CD14-positive monocyte (primary cell): ENCODE data around the gene ATOH8. TPM values are rescaled to one million over a fixed set of nuclear protein-coding genes. Genes with fewer than 3 reads are reported as not detected.

Experiments
- DNase-seq, 3 donors: peaks; one replicate each; pipeline ENCODE4 v3.0.0-alpha.2; 2011 to 2022
- H2AFZ ChIP-seq: 2 replicates; pipeline ENCODE4 v1.6.0; 2012; ENCODE audit warnings: mild to moderate bottlenecking, low read depth, low read length, inconsistent platforms; ENCODE audit not compliant: insufficient read depth, poor library complexity, severe bottlenecking
- H3K27ac ChIP-seq, 2 donors: 1 replicate in 1 of 2; 2 replicates in 1 of 2; pipeline ENCODE4 v1.5.1; 2012 to 2013; ENCODE audit warnings: low read length in 2 of 2, control low read depth in 1 of 2, inconsistent platforms in 1 of 2, low read depth in 1 of 2, mild to moderate bottlenecking in 1 of 2
- H3K27me3 ChIP-seq, 2 donors: one replicate each; pipeline versions ENCODE4 v1.6.0 to v1.6.1; 2011 to 2013; ENCODE audit warnings: low read length in 2 of 2; ENCODE audit not compliant: control insufficient read depth in 2 of 2, insufficient read depth in 2 of 2
- H3K36me3 ChIP-seq, 2 donors: replicated peaks in 1 of 2; 1 replicate in 1 of 2; 2 replicates in 1 of 2; pipeline versions ENCODE4 v1.5.1 to v1.6.1; 2012 to 2013; ENCODE audit warnings: low read length in 2 of 2, control low read depth in 1 of 2, inconsistent platforms in 1 of 2, mild to moderate bottlenecking in 1 of 2; ENCODE audit not compliant: insufficient read depth in 2 of 2, control insufficient read depth in 1 of 2
- H3K4me1 ChIP-seq, 2 donors: 1 replicate in 1 of 2; 2 replicates in 1 of 2; pipeline versions ENCODE4 v1.5.1 to v1.6.1; 2012 to 2013; ENCODE audit warnings: low read length in 2 of 2, control low read depth in 1 of 2, inconsistent platforms in 1 of 2, mild to moderate bottlenecking in 1 of 2, moderate library complexity in 1 of 2; ENCODE audit not compliant: insufficient read depth in 2 of 2, control insufficient read depth in 1 of 2
- H3K4me2 ChIP-seq: replicated peaks from 2 replicates; pipeline ENCODE3; 2012; ENCODE audit warnings: low read length, moderate library complexity, mild to moderate bottlenecking; ENCODE audit not compliant: poor library complexity, severe bottlenecking; ENCODE audit errors: extremely low read depth
- H3K4me3 ChIP-seq, 3 experiments: fragments of 200-600 bp in 1 of 3; sonication (generic) in 1 of 3; replicated peaks in 1 of 3; 1 replicate in 2 of 3; 2 replicates in 1 of 3; pipeline ENCODE4 v1.5.1; 2011 to 2013; ENCODE audit warnings: low read length in 3 of 3, mild to moderate bottlenecking in 3 of 3, control low read depth in 2 of 3, low read depth in 2 of 3, inconsistent platforms in 1 of 3, moderate library complexity in 1 of 3
- H3K79me2 ChIP-seq: 2 replicates; pipeline ENCODE4 v1.6.0; 2012; ENCODE audit warnings: mild to moderate bottlenecking, control low read depth, inconsistent platforms, low read length, moderate library complexity; ENCODE audit not compliant: insufficient read depth
- H3K9ac ChIP-seq: 2 replicates; pipeline ENCODE4 v1.6.0; 2017; ENCODE audit warnings: low read length, mild to moderate bottlenecking; ENCODE audit not compliant: insufficient read depth, poor library complexity, severe bottlenecking
- H3K9me3 ChIP-seq, 2 donors: replicated peaks in 1 of 2; 1 replicate in 1 of 2; 2 replicates in 1 of 2; pipeline versions ENCODE4 v1.5.1 to v1.6.1; 2012 to 2013; ENCODE audit warnings: low read length in 2 of 2, control low read depth in 1 of 2; ENCODE audit not compliant: control insufficient read depth in 1 of 2, insufficient read depth in 1 of 2
- H4K20me1 ChIP-seq: 2 replicates; pipeline ENCODE4 v1.6.0; 2012; ENCODE audit warnings: mild to moderate bottlenecking, low read length, control low read depth, moderate library complexity; ENCODE audit not compliant: insufficient read depth
- H3K27ac Mint-ChIP-seq, 7 donors: one replicate each; pipeline ENCODE4 v1.8.0; 2020; ENCODE audit warnings: mild to moderate bottlenecking in 7 of 7, mixed read lengths in 7 of 7, moderate library complexity in 6 of 7, inconsistent platforms in 2 of 7
- H3K27me3 Mint-ChIP-seq, 3 donors: one replicate each; pipeline ENCODE4 v1.8.0; 2021 to 2022; ENCODE audit warnings: low read depth in 3 of 3, mild to moderate bottlenecking in 3 of 3, mixed read lengths in 3 of 3, moderate library complexity in 3 of 3, inconsistent platforms in 1 of 3
- H3K36me3 Mint-ChIP-seq, 2 donors: one replicate each; pipeline ENCODE4 v1.8.0; 2020; ENCODE audit warnings: mixed read lengths in 2 of 2, inconsistent platforms in 1 of 2, mild to moderate bottlenecking in 1 of 2
- H3K4me1 Mint-ChIP-seq: one replicate; pipeline ENCODE4 v1.8.0; 2020; ENCODE audit warnings: mild to moderate bottlenecking, mixed read lengths
- H3K4me3 Mint-ChIP-seq, 2 donors: one replicate each; pipeline ENCODE4 v1.8.0; 2020; ENCODE audit warnings: mild to moderate bottlenecking in 2 of 2, mixed read lengths in 2 of 2, moderate library complexity in 1 of 2
- H3K9me3 Mint-ChIP-seq, 7 donors: one replicate each; pipeline ENCODE4 v1.8.0; 2020 to 2022; ENCODE audit warnings: mixed read lengths in 7 of 7, mild to moderate bottlenecking in 6 of 7, moderate library complexity in 6 of 7, inconsistent platforms in 2 of 7
- CTCF ChIP-seq: fragments of 200-600 bp; IDR thresholded peaks from one replicate; pipeline ENCODE4 v1.8.0; 2022; ENCODE audit warnings: antibody characterized with exemption, mild to moderate bottlenecking
- WGBS: methylation state at CpG from one replicate; pipeline ENCODE4 v1.1.5; 2013; ENCODE audit warnings: missing lambda C conversion rate; ENCODE audit not compliant: insufficient coverage; 5-methylcytosine and 5-hydroxymethylcytosine counted together
- intact Hi-C, 2 donors: fragments of 100-400 bp; cut with micrococcal nuclease; formaldehyde crosslinking; loops; one replicate each; pipeline versions ENCODE4 v1.15.0 to v1.15.1; 2023
- polyA plus RNA-seq, 3 donors: library from polyadenylated mRNA; depleted of rRNA in 1 of 3; unstranded in 2 of 3; stranded (reverse) in 1 of 3; fragments of 300-500 nt in 2 of 3; fragments of >200 nt in 1 of 3; fragmentation: Illumina TruSeq in 2 of 3; gene quantifications; 1 replicate in 2 of 3; 2 replicates in 1 of 3; pipeline ENCODE4 v1.2.3, GENCODE V29; 2012 to 2021

ATOH8 gene
- polyA plus RNA-seq, 3 donors = 2.0 to 3.9 (median 2.1) TPM

GRCh38 chr2:85796046-85796340, 42.2 kb downstream of the ATOH8 start:
- Histone ChIP-seq H3K27ac (no peak overlapping the region), H3K9ac (no peak overlapping the region), H3K36me3 (no peaks in the 10 kb centered on the region), H3K27me3 (no peaks in the 10 kb centered on the region), H3K9me3 (peaks cover 0 to 4% of the 10 kb centered on the region in 2 donors), H3K4me3 (no peak overlapping the region), H3K4me1 (peaks cover under 1% of the 10 kb centered on the region in 2 donors), H2AFZ (no peak overlapping the region), H3K79me2 (no peaks in the 10 kb centered on the region), H4K20me1 (no peaks in the 10 kb centered on the region), H3K4me2 (no peak overlapping the region)
- no peaks in the 10 kb centered on the region for H3K36me3 Mint-ChIP-seq
- peaks cover 4 to 12% (median 9%) of the 10 kb centered on the region in 3 donors for H3K27me3 Mint-ChIP-seq
- H3K27ac Mint-ChIP-seq = peak overlapping the region in 1 of 7 donors; percentile 52
- DNase-seq = no peak
- no peak for TF ChIP-seq CTCF
- H3K9me3 Mint-ChIP-seq = peaks cover 0 to 5% (median 4%) of the 10 kb centered on the region in 7 donors
- H3K4me1 Mint-ChIP-seq = peaks cover 2% of the 10 kb centered on the region
- intact Hi-C loops = no loop called here
- WGBS = 89% methylated on average over 6 of the region's 6 CpGs
- H3K4me3 Mint-ChIP-seq = no peak overlapping the region

- no peaks in the 10 kb centered on the region for H3K4me1 Mint-ChIP-seq
- Histone ChIP-seq H3K4me3 (no peak overlapping the region), H3K27ac (no peak overlapping the region), H3K4me1 (no peaks in the 10 kb centered on the region), H3K27me3 (no peaks in the 10 kb centered on the region), H2AFZ (no peak overlapping the region), H3K9ac (no peak overlapping the region), H3K36me3 (no peaks in the 10 kb centered on the region), H3K4me2 (no peak overlapping the region), H4K20me1 (no peaks in the 10 kb centered on the region), H3K79me2 (no peaks in the 10 kb centered on the region), H3K9me3 (peaks cover 0 to 8% of the 10 kb centered on the region in 2 donors)
- H3K36me3 Mint-ChIP-seq = no peaks in the 10 kb centered on the region
- H3K27ac Mint-ChIP-seq = peak overlapping the region in 1 of 7 donors; percentile 48
- 93% methylated on average over 22 of the region's 22 CpGs for WGBS
- DNase-seq = no peak
- peaks cover 0 to 9% (median 7%) of the 10 kb centered on the region in 7 donors for H3K9me3 Mint-ChIP-seq
- H3K4me3 Mint-ChIP-seq = no peak overlapping the region
- intact Hi-C loops = no loop called here
- no peak for TF ChIP-seq CTCF
- peaks cover 4 to 10% (median 9%) of the 10 kb centered on the region in 3 donors for H3K27me3 Mint-ChIP-seq
Observed at GRCh38 chr2:85796341-85797262, 42.8 kb downstream of the ATOH8 start.
